SK-N-SH (cell line): ENCODE results near the gene TDRKH. TPM values are rescaled to one million over a fixed set of nuclear protein-coding genes. Genes with fewer than 3 reads are reported as not detected.
A peak's percentile ranks its signal among the peaks of the same experiment; 100 is the strongest.

ENCODE experiments used
- CTCF ChIA-PET: fragments of 300-600, 350-600 bp; formaldehyde crosslinking; extraction: SDS; loops from one replicate; lab custom pipeline; 2021; lab: Yijun Ruan, JAX
- POLR2A ChIA-PET: fragments of 350-600 bp; sonication (Branson Sonifier 250); formaldehyde crosslinking; extraction: SDS; loops from one replicate; lab custom pipeline; 2020; ENCODE audit warnings: antibody characterized with exemption, inconsistent platforms; lab: Yijun Ruan, JAX
- DNase-seq: peaks from one replicate; pipeline ENCODE4 v3.0.0; 2012
- H2AFZ ChIP-seq: fragments of 200-600 bp; sonication (generic); 2 replicates; pipeline ENCODE4 v1.8.1; 2016; ENCODE audit warnings: antibody characterized with exemption, mild to moderate bottlenecking, low read depth
- H3F3A ChIP-seq: fragments of 200-600 bp; sonication (generic); replicated peaks from 2 replicates; pipeline ENCODE3; 2016; ENCODE audit warnings: antibody characterized with exemption, mild to moderate bottlenecking; ENCODE audit not compliant: insufficient read depth
- H3K27ac ChIP-seq, 2 experiments: fragments of 200-500 bp in 1 of 2; fragments of 200-600 bp in 1 of 2; sonication (Bioruptor generic) in 1 of 2; sonication (generic), shearing (Covaris generic) in 1 of 2; 2 replicates each; pipeline versions ENCODE4 v1.5.1 to v1.6.1; 2014 to 2016; ENCODE audit warnings: low read depth in 2 of 2, inconsistent platforms in 1 of 2, low read length in 1 of 2, mild to moderate bottlenecking in 1 of 2, mixed read lengths in 1 of 2
- H3K27me3 ChIP-seq: fragments of 200-600 bp; sonication (generic), shearing (Covaris generic); 2 replicates; pipeline ENCODE4 v1.6.1; 2016; ENCODE audit warnings: mixed run types; ENCODE audit not compliant: insufficient read depth
- H3K36me3 ChIP-seq, 2 experiments: fragments of 200-500 bp in 1 of 2; fragments of 200-600 bp in 1 of 2; sonication (Bioruptor generic) in 1 of 2; sonication (generic) in 1 of 2; replicated peaks in 1 of 2; 2 replicates each; pipeline versions ENCODE3 to v1.5.1; 2014 to 2016; ENCODE audit warnings: low read length in 1 of 2, mild to moderate bottlenecking in 1 of 2; ENCODE audit not compliant: insufficient read depth in 2 of 2, control insufficient read depth in 1 of 2
- H3K4me1 ChIP-seq, 2 experiments: fragments of 200-500 bp in 1 of 2; fragments of 200-600 bp in 1 of 2; sonication (Bioruptor generic) in 1 of 2; sonication (generic), shearing (Covaris generic) in 1 of 2; 2 replicates each; pipeline versions ENCODE4 v1.5.1 to v1.6.1; 2014 to 2016; ENCODE audit warnings: low read depth in 1 of 2, low read length in 1 of 2, mixed run types in 1 of 2; ENCODE audit not compliant: insufficient read depth in 2 of 2, control insufficient read depth in 1 of 2
- H3K4me2 ChIP-seq: fragments of 200-600 bp; sonication (generic), shearing (Covaris generic); 2 replicates; pipeline ENCODE4 v1.6.1; 2017; ENCODE audit warnings: mixed run types
- H3K4me3 ChIP-seq, 2 experiments: fragments of 200-500 bp in 1 of 2; fragments of 200-600 bp in 1 of 2; sonication (Bioruptor generic) in 1 of 2; sonication (generic), shearing (Covaris generic) in 1 of 2; 2 replicates each; pipeline versions ENCODE4 v1.5.1 to v1.8.1; 2014 to 2016; ENCODE audit warnings: low read depth in 2 of 2, inconsistent platforms in 1 of 2, low read length in 1 of 2, mild to moderate bottlenecking in 1 of 2, mixed read lengths in 1 of 2, moderate library complexity in 1 of 2
- H3K79me2 ChIP-seq: fragments of 200-600 bp; sonication (generic); 2 replicates; pipeline ENCODE4 v1.8.1; 2017; ENCODE audit warnings: mild to moderate bottlenecking; ENCODE audit not compliant: insufficient read depth
- H3K9ac ChIP-seq: fragments of 200-600 bp; sonication (generic); 2 replicates; pipeline ENCODE4 v1.6.1; 2017; ENCODE audit warnings: mixed run types
- H3K9me2 ChIP-seq: fragments of 200-600 bp; sonication (generic); 2 replicates; pipeline ENCODE4 v1.6.1; 2017; ENCODE audit warnings: mixed run types
- H3K9me3 ChIP-seq: fragments of 200-600 bp; sonication (generic); 2 replicates; pipeline ENCODE4 v1.6.1; 2017; ENCODE audit warnings: mixed run types, mild to moderate bottlenecking, moderate library complexity
- H4K20me1 ChIP-seq: fragments of 200-600 bp; sonication (generic); 2 replicates; pipeline ENCODE4 v1.6.1; 2017; ENCODE audit warnings: mild to moderate bottlenecking, mixed run types; ENCODE audit not compliant: insufficient read depth
- CHD2 ChIP-seq: fragments of 150-350 bp; IDR thresholded peaks from 2 replicates; pipeline ENCODE4 v1.6.1; 2018; ENCODE audit warnings: low read length; ENCODE audit not compliant: partially characterized antibody
- CTCF ChIP-seq: fragments of 200-600 bp; sonication (generic); IDR thresholded peaks from 2 replicates; pipeline ENCODE4 v1.6.1; 2017; ENCODE audit warnings: antibody characterized with exemption, mild to moderate bottlenecking, moderate library complexity
- ELF1 ChIP-seq: IDR thresholded peaks from 2 replicates; pipeline ENCODE4 v1.4.0; 2012
- EP300 ChIP-seq, 2 experiments: IDR thresholded peaks; 2 replicates each; pipeline versions ENCODE4 v1.4.0 to v1.6.1; 2012; ENCODE audit warnings: borderline replicate concordance in 1 of 2, low read depth in 1 of 2, low read length in 1 of 2
- FOSL2 ChIP-seq: IDR thresholded peaks from 2 replicates; pipeline ENCODE4 v1.4.0; 2012; ENCODE audit warnings: low read depth, mild to moderate bottlenecking, moderate library complexity, borderline replicate concordance
- NRF1 ChIP-seq: IDR thresholded peaks from 2 replicates; pipeline ENCODE4 v1.6.1; 2012; ENCODE audit warnings: low read depth, mild to moderate bottlenecking, low read length
- RFX5 ChIP-seq: IDR thresholded peaks from 2 replicates; pipeline ENCODE4 v1.6.1; 2012; ENCODE audit warnings: mild to moderate bottlenecking, improper control_type of control experiment, low read length
- TCF12 ChIP-seq: IDR thresholded peaks from 2 replicates; pipeline ENCODE4 v1.4.0; 2012
- YY1 ChIP-seq: IDR thresholded peaks from 2 replicates; pipeline ENCODE4 v1.4.0; 2012; ENCODE audit warnings: low read depth, mild to moderate bottlenecking
- ZBTB33 ChIP-seq: IDR thresholded peaks from 2 replicates; pipeline ENCODE4 v1.4.0; 2012; ENCODE audit warnings: low read depth, borderline replicate concordance
- WGBS: methylation state at CpG from one replicate; pipeline ENCODE4 v1.1.6; 2017; ENCODE audit warnings: low lambda C conversion rate; 5-methylcytosine and 5-hydroxymethylcytosine counted together
- polyA plus RNA-seq, 3 experiments: library from polyadenylated mRNA; depleted of rRNA; stranded (reverse); fragments of >200 nt; gene quantifications; 2 replicates each; pipeline ENCODE4 v1.2.3, GENCODE V29; 2012
- TF ChIP-seq, protein P1 (sequence below): fragments of 150-350 bp; IDR thresholded peaks from 2 replicates; pipeline ENCODE4 v1.6.1; 2017; ENCODE audit warnings: antibody characterized with exemption, low read length, low read depth, borderline replicate concordance
- TF ChIP-seq, protein P2 (sequence below): IDR thresholded peaks from 2 replicates; pipeline ENCODE4; 2012

TDRKH gene
- polyA plus RNA-seq, 1 of the 3 experiments (the other 2 are of a cell fraction) = 1.9 TPM

DNA sequence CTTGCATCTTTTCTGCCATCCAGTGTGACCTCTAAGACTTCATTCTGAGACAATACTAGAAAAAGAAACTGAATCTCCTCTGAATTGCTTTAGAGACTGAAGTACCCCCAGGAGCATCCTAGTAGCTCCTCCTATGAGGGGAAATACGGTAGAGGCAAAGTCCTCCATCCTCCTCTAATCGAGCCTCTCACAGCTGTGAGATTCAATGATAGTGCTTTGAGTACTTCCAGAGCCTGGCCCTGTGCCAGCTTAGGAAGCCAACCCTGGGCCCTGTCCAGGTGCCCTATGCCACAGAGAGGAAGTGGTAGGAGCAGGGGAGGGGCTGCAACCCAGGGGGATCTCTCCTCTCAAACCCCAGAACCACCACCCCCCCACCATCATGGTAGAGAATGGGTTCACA lies 30.6 kb upstream of the TDRKH start (continued):
- TF ChIP-seq, protein P1, sequence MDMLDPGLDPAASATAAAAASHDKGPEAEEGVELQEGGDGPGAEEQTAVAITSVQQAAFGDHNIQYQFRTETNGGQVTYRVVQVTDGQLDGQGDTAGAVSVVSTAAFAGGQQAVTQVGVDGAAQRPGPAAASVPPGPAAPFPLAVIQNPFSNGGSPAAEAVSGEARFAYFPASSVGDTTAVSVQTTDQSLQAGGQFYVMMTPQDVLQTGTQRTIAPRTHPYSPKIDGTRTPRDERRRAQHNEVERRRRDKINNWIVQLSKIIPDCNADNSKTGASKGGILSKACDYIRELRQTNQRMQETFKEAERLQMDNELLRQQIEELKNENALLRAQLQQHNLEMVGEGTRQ = no peak
- TF ChIP-seq FOSL2 = no peak
- TF ChIP-seq ELF1 = no peak
- peak; percentile 79 for TF ChIP-seq TCF12
- no peak for TF ChIP-seq YY1
- TF ChIP-seq, protein P2, sequence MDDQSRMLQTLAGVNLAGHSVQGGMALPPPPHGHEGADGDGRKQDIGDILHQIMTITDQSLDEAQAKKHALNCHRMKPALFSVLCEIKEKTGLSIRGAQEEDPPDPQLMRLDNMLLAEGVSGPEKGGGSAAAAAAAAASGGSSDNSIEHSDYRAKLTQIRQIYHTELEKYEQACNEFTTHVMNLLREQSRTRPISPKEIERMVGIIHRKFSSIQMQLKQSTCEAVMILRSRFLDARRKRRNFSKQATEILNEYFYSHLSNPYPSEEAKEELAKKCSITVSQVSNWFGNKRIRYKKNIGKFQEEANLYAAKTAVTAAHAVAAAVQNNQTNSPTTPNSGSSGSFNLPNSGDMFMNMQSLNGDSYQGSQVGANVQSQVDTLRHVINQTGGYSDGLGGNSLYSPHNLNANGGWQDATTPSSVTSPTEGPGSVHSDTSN = peak; percentile 39
- peak; percentile 86 for TF ChIP-seq CHD2
- no peak for TF ChIP-seq NRF1
- TF ChIP-seq EP300 (IDR thresholded peaks at IDR 0.05; ENCODE audit: borderline replicate concordance in 1 of 2, low read depth in 1 of 2, low read length in 1 of 2) = peak in 1 of 2 experiments; percentile 94; a peak in 2 of 4 replicates
- no peak for TF ChIP-seq RFX5

GRCh38 chr1:151819976-151820623 lies 29.8 kb upstream of the TDRKH start:
- H3K4me2 ChIP-seq = no peak overlapping the region
- H3K79me2 ChIP-seq = no peaks in the 10 kb centered on the region
- H4K20me1 ChIP-seq = no peaks in the 10 kb centered on the region
- H3K9me2 ChIP-seq = no peaks in the 10 kb centered on the region
- H3K4me3 ChIP-seq = no peak overlapping the region
- no peaks in the 10 kb centered on the region for H3F3A ChIP-seq
- no peaks in the 10 kb centered on the region for H3K9me3 ChIP-seq
- POLR2A ChIA-PET = interaction anchor here (0.8 to 2.2 kb wide), 7 partner anchors 10 to 538 kb away, joined by 3 to 23 read pairs (median 4); partner anchors contain the start of genes MRPL9, TDRKH and ZNF687
- H3K36me3 ChIP-seq = no peaks in the 10 kb centered on the region
- peaks cover 7% of the 10 kb centered on the region; the same call in 1 of the 2 replicates for H3K27me3 ChIP-seq
- H3K9ac ChIP-seq = no peak overlapping the region
- TF ChIP-seq CTCF (no peak), ZBTB33 (no peak)
- TF ChIP-seq, all 33 proteins: peak for 0
- Histone ChIP-seq H3K27ac (peak overlapping the region in 1 of 2 experiments; percentile 81; a peak in 2 of 4 replicates), H2AFZ (no peak overlapping the region), H3K4me1 (peaks cover 0 to 50% of the 10 kb centered on the region in 2 experiments; a peak in 2 of 4 replicates)
- no peak for DNase-seq
- WGBS = 53% methylated on average over 5 of the region's 7 CpGs
- CTCF ChIA-PET = interaction anchor here (0.7 to 7.8 kb wide), 9 partner anchors 9 to 227 kb away, joined by 3 to 46 read pairs (median 5); partner anchors contain the start of gene TDRKH
